ENCODE measurements around the gene WNT9B.

Gene WNT9B, protein sequence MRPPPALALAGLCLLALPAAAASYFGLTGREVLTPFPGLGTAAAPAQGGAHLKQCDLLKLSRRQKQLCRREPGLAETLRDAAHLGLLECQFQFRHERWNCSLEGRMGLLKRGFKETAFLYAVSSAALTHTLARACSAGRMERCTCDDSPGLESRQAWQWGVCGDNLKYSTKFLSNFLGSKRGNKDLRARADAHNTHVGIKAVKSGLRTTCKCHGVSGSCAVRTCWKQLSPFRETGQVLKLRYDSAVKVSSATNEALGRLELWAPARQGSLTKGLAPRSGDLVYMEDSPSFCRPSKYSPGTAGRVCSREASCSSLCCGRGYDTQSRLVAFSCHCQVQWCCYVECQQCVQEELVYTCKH

DNA sequence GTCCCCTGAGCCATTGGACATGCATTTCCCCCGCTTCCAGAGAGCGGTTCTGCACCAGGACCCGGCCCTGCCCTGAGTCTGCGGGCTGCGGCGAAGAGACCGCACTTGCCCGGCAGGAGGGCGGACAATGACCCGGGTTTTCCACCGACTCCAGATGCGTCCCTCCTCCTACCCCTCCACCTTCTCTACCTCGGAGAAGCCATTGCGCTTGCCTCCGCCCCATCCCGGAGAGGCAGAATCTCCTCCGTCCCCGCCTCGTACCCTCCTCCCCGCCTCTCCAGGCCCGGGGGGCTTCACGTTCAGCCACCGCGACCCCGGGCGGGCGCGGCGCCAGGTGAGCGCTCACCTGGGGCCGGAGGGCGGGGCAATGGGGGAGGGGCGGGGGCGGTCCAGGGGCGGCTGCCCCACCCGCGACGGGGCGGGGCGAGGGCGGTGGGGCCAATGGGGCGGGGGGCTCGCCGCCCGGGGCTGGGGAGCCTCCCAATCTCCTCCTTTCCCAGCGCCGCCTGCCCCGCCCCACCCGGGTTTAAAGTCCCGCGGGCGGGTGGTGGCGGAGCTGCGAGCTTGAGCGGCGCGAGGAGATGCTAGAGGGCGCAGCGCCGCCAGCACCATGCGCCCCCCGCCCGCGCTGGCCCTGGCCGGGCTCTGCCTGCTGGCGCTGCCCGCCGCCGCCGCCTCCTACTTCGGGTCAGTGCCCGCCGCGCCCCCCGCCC, at the start of gene WNT9B:
Gene WNT9B, plus strand, starts transcription at position 555 of the 713 bp plus-strand sequence. Its CDS starts 56 bp downstream, at position 611.
- DNase-seq (ENCODE audit: low spot score): peak; percentile 82

DNA sequence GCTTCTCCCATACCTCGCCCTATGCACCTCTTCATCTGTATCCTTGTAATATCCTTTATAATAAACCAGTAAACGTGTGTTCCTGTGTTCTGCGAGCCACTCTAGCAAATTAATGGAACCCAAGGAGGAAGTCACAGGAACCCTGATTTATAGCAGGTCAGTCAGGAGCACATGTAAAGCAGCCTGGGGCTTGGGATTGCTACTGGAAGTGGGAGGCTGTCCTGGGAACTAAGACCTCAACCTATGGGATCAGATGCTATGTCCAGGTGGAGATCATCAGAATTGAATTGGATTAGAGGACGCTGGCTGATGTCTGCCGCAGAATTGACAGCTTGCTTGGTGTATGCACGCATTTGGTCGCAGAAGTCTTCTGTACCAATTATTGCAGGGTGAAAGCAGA, 48.6 kb upstream of the WNT9B start:
- DNase-seq (ENCODE audit: low spot score): no peak
- FAIRE-seq: no peak

More for the DNA sequence above, at the start of gene WNT9B:
- no peak for FAIRE-seq

DNA sequence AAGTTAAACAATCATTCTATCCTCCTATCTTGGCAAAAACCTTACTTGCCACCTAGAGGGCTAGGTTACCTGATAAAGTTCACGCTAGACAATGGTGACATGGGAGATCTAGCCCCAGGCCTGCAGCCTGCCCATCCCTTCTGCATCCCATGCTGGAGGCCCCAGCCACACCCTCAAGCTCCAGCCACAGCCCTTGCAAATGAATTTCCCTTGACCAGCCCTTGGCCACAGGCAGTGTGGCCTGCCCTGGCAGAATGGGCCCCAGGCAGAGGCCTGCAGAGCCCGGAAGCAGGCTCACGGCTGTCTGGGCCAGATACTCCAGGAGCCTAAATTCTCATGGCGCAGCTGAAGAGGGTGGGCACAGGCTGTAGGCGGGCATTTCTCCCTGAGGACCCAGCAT, 47.8 kb upstream of the WNT9B start:
- no peak for FAIRE-seq

DNA sequence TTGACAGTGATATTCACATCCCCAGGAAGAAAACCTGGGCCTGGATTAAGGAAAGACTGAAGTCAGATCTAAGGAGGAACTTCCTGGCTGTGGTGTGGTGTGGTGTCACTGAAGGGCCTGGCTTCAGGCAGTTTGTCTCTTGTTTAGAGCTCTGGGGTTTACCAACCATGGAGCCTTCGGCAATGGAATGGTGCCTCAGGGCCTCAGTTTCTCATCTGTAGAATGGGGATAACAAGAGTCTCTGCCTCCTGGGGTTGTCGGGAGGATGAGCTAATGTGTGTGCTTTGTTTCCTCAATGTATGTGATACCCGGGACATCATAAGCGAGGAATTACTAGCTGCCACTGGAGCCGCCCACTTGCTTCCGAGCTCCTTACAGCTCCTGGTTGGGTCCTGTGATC, 45.6 kb upstream of the WNT9B start:
- FAIRE-seq (no peak), DNase-seq (ENCODE audit: low spot score) (no peak)

More for the DNA sequence above, 47.8 kb upstream of the WNT9B start:
- DNase-seq (ENCODE audit: low spot score): no peak

DNA sequence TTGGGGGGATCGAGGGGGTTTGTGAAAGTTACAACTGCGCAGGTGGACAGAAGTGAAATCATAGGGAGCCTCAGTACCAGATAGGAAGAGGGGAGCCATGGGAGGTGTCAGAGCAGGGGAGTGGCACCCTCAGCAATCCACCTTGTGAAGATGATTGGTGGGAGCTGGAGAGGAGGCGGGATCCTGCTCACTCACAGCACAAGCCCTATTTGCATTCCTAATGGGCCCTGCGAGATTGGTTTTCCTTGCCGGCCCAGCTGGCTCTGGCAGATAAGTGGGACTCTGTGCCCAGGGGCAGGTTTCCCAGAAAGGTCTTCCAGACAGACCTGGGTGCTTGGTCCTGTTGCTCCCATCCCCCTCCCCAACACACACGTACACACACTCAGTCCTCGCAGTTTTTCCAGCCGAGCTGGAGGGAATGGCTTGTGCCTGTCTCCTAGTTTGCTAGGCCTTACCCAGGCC, 42.2 kb upstream of the WNT9B start:
- FAIRE-seq (no peak), DNase-seq (ENCODE audit: low spot score) (no peak)

DNA sequence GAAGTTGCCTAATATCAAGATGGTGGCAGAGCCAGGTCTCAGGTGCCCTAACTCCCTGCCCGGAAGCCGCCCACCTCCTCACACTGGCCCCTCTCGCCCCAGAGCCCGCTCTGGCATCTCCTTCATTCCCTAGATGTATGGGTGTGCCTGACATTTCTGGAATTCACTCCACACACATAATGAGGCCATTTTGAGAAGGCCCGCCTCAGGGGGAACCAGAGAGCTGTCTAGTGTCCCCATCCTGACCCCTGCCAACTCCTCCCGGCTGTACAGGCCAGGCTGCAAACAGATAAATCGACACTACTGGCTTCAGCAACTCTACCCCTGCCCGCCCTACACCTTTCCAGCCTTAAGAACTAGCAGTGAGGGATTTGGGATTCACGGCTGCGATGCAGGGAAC, 40.5 kb upstream of the WNT9B start:
- FAIRE-seq (no peak), DNase-seq (ENCODE audit: low spot score) (no peak)

DNA sequence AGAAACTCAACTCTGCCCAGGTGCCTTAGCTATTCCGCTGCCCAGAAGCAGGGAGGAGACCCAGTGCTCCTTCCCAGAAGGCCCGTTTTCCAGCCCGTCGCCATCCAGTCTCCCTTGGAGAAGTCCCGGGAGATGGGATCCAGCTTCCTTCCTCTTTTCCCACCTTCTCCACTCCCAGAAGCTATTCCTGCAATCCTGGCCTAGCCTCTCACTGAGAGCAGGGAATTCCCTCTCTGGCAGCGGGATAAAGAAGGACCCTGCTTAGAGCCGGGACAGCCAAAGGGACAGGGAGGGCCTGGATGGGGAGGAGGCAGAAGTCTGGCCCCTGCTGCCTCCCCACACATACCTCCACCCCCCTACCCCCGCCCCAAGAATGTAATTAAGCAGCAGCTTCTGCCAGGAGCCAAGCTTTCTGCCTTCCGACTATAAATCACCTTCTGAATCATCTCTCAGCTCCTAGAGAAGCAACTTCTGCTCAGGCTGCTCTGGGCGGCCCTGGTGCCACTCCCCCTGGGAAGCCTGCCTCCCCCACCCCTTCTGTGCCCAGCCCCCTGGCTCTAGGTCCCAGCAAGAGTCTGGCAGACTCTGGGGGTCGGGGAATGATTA, 39.3 kb upstream of the WNT9B start:
- DNase-seq (ENCODE audit: low spot score) (peak; percentile 76), FAIRE-seq (no peak)

DNA sequence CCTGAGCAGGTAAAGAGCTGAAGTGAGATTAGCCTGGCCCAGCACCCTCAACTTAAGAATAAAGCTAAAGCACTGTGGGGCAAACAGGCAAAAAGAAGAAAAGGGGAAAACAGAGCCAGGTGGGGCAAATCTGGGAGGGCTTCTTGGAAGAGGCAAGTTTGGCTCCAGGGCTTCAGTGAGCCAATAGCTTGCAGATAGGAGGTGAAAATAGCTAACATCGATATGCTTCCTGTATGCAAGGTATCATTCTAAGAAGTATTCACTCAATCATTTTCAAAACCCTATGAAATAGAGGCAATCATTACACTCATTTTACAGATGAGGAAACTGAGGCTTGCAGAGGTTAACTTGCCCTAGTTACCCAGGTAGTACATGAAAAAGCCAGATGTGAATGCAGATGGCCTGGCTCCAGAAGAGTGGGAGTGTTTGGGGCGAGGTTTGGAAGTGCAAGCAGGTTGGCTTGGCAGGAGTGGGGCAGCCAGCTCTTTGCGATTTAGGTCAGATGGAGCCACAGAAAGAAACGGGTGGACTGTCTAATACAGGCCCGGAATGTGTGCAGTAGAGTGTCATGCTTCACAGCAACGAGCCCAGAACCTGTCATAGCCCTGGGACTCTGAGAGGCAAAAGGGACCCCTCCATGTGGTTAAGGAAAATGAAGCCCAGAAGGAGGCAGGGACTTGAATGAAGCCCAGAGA, 38.6 kb upstream of the WNT9B start:
- DNase-seq (ENCODE audit: low spot score): no peak
- no peak for FAIRE-seq

DNA sequence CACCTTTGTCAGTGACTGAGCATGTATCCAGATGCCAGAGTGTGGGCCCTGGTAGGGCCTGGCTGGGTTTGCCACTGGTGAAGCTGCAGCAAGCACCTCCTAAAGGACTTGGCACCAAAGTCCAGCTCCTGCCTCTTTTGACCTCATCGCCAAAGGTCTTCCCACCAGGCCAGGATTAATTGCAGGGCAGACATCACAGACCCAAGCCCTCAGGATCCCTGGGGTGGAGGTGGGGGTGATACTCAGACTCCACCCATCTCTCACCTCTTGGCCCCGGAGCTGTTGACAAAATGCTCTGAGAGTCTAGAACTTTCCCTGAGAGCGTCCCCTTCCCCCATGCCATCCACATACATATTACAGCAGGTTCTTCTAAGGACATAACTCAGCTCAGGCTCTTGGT, 37.5 kb upstream of the WNT9B start:
- no peak for DNase-seq (ENCODE audit: low spot score)
- no peak for FAIRE-seq

DNA sequence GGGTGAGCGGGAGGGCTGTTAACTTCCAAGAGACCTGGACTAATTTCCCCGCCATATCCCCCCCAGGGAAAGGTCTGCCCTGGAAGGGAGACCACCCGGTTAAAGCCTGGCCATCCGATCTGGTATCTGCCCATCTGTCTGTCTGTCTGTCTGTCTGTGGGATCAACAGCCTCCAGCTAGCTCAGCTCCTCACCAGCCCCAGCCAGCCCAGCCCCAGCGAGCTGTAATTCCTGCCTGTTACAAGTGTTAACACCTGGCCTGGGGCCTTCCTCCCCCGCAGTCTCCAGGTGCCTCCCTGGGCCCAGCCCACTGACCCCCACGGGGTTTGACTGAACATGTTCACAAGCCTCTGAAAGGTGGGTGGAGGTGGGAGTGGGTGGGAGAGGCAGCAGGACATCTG, 36.9 kb upstream of the WNT9B start:
- DNase-seq (ENCODE audit: low spot score): no peak
- no peak for FAIRE-seq

DNA sequence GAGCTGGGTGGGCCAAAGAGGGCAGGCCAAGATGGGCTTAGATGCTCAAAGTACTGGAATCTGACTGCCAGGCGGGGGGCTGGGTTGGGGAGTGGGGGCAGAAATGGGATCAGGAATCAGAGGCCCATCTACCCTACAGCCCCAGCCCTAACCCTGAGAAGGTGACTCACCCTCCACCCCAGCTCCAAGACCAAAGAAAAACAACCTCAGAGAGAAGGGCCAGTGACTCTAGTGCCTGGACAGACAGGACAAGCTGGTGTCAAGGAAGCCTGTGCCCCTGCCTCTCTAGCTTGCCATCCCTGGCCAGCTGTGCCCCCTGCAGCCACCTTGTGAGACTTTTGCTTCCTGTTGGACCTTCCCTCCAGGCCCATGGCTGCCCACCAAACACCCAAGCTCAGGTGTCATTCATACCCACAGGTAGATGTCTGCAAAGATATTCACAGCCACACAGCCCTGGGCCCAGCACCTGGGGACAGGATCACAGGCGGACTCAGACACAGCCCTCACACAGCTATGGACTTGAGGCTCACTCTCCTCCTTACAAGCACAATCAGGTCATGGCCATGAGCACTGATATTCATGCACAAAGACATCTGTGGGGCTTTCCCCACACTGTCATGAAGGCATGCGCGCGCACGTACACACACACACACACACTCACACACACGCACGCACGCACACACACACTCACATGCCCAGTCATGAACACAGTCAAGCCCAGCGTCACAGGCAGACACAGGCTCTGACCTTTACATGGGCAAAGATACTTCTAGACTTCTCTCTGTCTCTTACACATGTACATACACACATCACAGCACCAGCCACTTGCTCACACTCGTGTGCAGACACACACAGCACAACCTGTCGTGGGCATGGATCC, 35.7 kb upstream of the WNT9B start:
- FAIRE-seq (peak; percentile 40), DNase-seq (ENCODE audit: low spot score) (no peak)

DNA sequence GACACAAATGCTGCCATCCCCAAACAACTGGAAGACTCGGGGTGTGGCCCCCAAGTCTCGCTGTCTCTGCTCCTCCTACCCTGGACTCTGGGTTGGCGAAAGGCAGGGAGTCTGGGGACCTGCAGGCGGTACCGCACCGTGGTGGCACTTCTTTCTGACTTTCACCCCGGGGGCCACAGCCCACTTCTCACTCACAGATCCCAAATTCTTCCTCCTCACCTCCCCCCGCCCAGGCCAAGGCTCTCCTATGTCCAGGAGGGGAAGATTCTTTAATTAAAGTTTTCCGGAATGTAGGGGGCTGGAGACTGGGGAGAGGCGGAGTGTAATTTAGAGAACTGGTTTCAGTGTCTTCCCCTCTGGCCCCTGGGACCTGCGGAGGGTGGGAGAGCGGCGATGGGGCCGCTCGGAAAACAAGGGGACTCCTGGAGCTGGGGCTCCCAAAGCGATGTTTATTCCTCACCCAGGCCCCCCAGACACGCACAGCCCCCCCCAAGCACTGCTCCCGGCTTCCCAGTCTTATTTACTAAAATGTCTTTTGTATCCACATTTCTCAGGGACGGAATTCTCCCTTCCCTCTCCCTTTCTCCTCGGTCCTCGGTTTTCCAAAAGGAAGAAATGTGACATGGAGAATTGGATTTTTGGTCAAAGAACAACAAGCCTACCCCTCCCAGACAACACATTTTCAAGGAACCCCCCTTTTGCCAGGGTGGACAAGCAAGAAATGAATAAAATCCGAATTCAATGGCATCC, 34.1 kb upstream of the WNT9B start:
- DNase-seq (ENCODE audit: low spot score) (no peak), FAIRE-seq (no peak)

DNA sequence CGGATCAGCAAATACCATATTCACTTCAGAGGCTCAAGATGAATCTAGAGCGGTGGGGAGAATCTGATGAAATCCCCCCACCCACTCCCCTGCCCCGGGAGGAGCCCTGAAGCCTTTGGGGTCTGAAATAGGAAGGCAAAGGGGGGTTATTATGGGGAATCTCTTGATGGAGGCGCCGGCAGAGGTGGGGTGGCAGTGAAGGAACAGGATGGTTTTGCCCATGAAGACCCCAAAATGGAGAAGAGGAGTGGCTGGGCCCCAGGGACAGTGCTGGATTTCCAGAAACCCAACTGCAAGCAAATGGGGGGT, 33.5 kb upstream of the WNT9B start:
- FAIRE-seq (no peak), DNase-seq (ENCODE audit: low spot score) (no peak)

DNA sequence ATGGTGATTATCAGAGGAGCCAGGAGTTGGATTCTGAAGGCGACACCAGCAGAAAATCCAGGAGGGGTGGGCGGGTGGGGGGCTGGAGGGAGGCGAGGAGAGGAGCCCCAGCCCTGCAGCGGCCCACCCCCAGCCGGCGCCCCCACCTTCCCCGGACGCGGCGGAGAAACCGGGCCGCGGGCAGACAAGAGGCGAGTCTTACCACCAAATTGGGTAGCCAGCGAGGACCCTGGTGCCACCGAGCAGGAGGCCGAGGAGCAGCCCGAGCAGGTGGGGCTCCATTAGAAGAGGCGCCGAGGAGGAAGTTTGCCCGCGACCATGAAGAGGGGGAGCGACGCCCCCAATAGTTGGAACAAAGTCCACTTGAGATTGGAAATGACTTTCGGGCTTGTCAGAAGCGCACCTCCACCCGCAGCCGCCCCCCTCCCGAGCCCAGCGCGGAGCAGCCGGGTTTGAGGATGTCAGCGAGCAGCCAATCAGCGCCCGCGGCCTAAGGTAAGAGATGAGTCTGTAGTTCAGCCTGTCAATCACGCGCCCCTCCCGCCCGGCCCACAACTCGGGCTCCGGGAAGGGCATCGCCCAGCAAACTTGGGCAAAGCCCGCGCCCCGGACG, 33.0 kb upstream of the WNT9B start, which contains the start of gene WNT3:
Gene WNT3, minus strand, starts transcription at position 377 of the 613 bp plus-strand sequence. Its CDS starts 95 bp downstream, at position 282.
- FAIRE-seq: no peak
- no peak for DNase-seq (ENCODE audit: low spot score)

DNA sequence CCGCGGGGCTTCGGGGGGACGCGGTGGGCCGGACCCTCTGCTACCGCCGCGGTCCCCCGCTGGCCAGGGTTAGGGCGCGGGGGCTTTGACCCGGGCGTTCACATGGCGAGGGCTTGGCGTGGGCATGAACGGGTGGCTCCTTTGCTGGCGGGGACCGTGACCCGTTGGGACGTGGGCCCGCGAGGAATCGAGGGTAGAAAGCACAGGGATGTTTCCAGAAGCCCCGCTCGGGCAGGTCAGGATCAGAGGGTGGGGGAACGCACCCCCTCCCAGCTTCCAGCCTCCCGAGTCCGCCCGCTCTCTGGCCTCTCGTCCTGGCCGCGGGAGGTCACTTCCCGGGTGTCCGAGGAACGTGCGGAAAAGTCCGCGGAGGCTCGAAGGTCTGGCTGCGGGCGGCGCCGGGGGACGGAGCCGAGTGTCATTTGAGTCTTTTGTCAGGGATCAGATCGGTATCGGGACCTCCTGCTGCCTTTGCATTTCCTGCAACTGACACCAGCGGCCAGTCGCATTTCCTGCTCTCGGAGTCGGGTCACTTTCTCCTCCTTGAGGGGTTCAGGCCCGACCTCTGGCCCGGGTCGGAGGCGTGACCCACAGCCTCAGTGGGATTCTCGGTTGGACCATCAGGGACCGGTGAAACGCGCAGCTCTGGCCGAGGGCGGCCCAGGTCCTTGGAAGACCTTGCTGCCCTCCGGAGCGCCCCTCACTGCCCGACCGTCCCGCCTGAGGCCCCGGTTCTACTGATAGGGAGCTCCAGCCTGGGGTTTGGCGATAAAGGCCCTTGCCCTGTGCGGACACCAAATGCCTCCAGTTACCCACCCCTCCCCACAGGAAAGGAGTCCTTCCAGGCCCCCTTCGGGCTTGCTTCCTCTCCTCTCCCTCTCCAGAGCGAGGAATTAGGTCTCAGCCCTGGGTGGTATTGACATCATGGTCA, 32.2 kb upstream of the WNT9B start:
- FAIRE-seq (no peak), DNase-seq (ENCODE audit: low spot score) (no peak)

DNA sequence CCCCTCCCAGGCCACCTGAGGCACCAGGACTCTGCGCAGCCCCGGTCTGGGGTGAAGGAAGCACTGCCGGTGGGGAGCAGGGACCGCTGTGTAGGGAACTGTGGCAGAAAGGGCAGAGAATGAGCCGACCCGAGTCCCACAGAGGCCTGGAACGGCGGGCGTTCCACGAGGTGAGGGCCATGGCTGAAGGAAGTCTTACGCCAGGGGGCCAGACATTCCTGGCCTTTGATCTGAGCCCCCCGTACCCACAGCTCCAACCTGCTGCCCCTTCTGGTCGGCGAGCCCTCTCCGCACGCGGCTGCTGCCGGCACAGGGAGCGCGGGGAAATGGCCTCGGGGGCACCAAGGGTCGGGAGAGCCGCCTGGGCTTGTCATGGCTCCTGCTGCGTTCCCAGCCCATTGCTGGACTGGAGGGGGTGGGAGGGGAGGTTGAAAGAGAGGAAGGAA, 31.5 kb upstream of the WNT9B start:
- DNase-seq (ENCODE audit: low spot score) (no peak), FAIRE-seq (no peak)

DNA sequence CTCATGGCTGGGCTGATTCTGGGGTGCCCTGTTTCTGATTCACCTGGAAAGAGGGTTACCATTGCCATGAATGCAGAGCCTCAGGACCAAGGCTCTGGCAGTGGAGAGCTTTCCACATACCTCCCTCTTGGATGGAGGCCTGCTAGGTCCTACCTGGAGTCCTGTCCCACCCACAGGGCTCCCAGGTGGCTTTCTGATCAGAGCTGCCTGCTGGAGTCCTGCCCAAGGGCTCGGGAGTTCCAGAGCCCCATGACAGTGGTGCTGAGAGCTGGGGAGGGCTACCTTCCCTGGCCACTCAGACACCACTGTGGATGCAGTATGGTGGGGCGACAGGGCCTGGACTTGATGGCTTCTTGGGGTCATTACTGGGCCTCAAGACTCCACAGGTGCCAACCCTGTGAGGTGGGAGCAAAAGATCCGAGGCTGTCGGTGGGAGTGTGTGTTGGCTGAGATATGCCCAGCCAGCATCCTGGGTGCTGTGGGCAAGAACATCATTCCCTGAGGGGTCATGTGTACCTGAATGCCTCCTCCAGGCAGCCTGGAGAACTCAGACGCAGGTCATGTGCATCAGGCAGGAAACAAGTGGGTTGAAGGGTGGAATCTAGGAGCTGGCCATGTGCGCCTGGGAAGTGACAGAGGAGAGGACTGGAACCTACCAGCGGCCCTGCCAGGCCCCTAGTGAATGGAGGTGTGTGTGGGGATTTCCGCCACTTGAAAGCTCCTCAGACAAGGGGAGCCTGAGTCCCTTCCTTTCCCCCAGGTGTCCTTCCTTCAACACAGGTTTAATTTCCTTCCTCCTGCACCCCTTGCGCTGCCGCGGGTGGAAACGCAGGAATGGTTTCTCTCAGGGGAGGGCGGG, 30.6 kb upstream of the WNT9B start:
- no peak for DNase-seq (ENCODE audit: low spot score)
- no peak for FAIRE-seq
